IMR-90 (cell line): Measurements from ENCODE around the gene TSHZ3. TPM values are rescaled to one million over a fixed set of nuclear protein-coding genes. Genes with fewer than 3 reads are reported as not detected.

ENCODE experiments used
- ATAC-seq: fragments of 200-7000 bp; cut with Tn5 transposase; 2 replicates; pipeline ENCODE4 v1.9.1; 2020; ENCODE audit warnings: low read depth, mild to moderate bottlenecking, moderate library complexity
- BruUV-seq: library from RNA; stranded (reverse); fragments of 400-500 nt; replicated peaks from 2 replicates; lab custom pipeline; 2021; lab: Mats Ljungman, UMichigan
- CTCF ChIA-PET: fragments of 300-600 bp; formaldehyde crosslinking; extraction: SDS; loops from one replicate; lab custom pipeline; 2021; ENCODE audit warnings: antibody characterized with exemption; lab: Yijun Ruan, JAX
- POLR2A ChIA-PET: fragments of 300-600 bp; sonication (Branson Sonifier 250); formaldehyde crosslinking; loops from one replicate; lab custom pipeline; 2022; ENCODE audit warnings: antibody characterized with exemption; ENCODE audit not compliant: unreplicated experiment; lab: Charles Lee
- DNase-seq: peaks from one replicate; pipeline ENCODE4 v3.0.0; 2013
- H2AFZ ChIP-seq: replicated peaks from 2 replicates; pipeline ENCODE3; 2013; ENCODE audit warnings: low read length, mild to moderate bottlenecking; ENCODE audit not compliant: poor library complexity
- H2AK5ac ChIP-seq: 2 replicates; pipeline ENCODE4 v1.6.1; 2013; ENCODE audit warnings: low read depth, low read length, inconsistent platforms
- H2AK9ac ChIP-seq: replicated peaks from 2 replicates; pipeline ENCODE3; 2013; ENCODE audit warnings: mild to moderate bottlenecking, low read depth, low read length, moderate library complexity; ENCODE audit not compliant: poor library complexity
- H2BK120ac ChIP-seq: 2 replicates; pipeline ENCODE4 v1.6.1; 2013; ENCODE audit warnings: low read depth, low read length, inconsistent platforms
- H2BK15ac ChIP-seq: 3 replicates; pipeline ENCODE4 v1.6.1; 2013; ENCODE audit warnings: low read depth, low read length, inconsistent platforms
- H2BK20ac ChIP-seq: 2 replicates; pipeline ENCODE4 v1.6.1; 2013; ENCODE audit warnings: low read depth, mild to moderate bottlenecking, inconsistent platforms, low read length, moderate library complexity
- H2BK5ac ChIP-seq: 2 replicates; pipeline ENCODE4 v1.6.1; 2013; ENCODE audit warnings: mild to moderate bottlenecking, low read depth, low read length, inconsistent platforms; ENCODE audit not compliant: poor library complexity, severe bottlenecking
- H3K14ac ChIP-seq: replicated peaks from 2 replicates; pipeline ENCODE4 v1.6.1; 2013; ENCODE audit warnings: low read depth, low read length, inconsistent platforms
- H3K18ac ChIP-seq: 2 replicates; pipeline ENCODE4 v1.6.1; 2013; ENCODE audit warnings: low read depth, low read length, control low read depth
- H3K23ac ChIP-seq: 2 replicates; pipeline ENCODE4 v1.6.1; 2013; ENCODE audit warnings: low read depth, low read length, inconsistent platforms
- H3K27ac ChIP-seq: 2 replicates; pipeline ENCODE4 v1.5.1; 2013; ENCODE audit warnings: mild to moderate bottlenecking, control low read depth, low read length; ENCODE audit not compliant: insufficient read depth
- H3K27me3 ChIP-seq: 2 replicates; pipeline ENCODE4 v1.6.1; 2013; ENCODE audit warnings: low read length; ENCODE audit not compliant: control insufficient read depth, insufficient read depth
- H3K36me3 ChIP-seq: 2 replicates; pipeline ENCODE4 v1.6.1; 2013; ENCODE audit warnings: low read length, mixed read lengths; ENCODE audit not compliant: control insufficient read depth, insufficient read depth
- H3K4ac ChIP-seq: 2 replicates; pipeline ENCODE4 v1.6.1; 2013; ENCODE audit warnings: low read depth, low read length, inconsistent platforms
- H3K4me1 ChIP-seq: 2 replicates; pipeline ENCODE4 v1.6.1; 2013; ENCODE audit warnings: low read length, mixed read lengths; ENCODE audit not compliant: control insufficient read depth, insufficient read depth
- H3K4me2 ChIP-seq: 2 replicates; pipeline ENCODE4 v1.6.1; 2013; ENCODE audit warnings: low read depth, mild to moderate bottlenecking, control low read depth, low read length, moderate library complexity
- H3K4me3 ChIP-seq: 2 replicates; pipeline ENCODE4 v1.5.1; 2013; ENCODE audit warnings: low read depth, mild to moderate bottlenecking, control low read depth, low read length, moderate library complexity; ENCODE audit not compliant: insufficient read depth
- H3K56ac ChIP-seq: 2 replicates; pipeline ENCODE4 v1.6.1; 2013; ENCODE audit warnings: low read length, inconsistent platforms; ENCODE audit not compliant: insufficient read depth; ENCODE audit errors: extremely low read depth
- H3K79me1 ChIP-seq, 2 experiments: 2 replicates each; pipeline ENCODE4 v1.6.1; 2013; ENCODE audit warnings: low read length in 2 of 2, inconsistent platforms in 1 of 2, low read depth in 1 of 2
- H3K9ac ChIP-seq: 2 replicates; pipeline ENCODE4 v1.6.1; 2013; ENCODE audit warnings: low read depth, low read length, control low read depth
- H3K9me1 ChIP-seq: 2 replicates; pipeline ENCODE4 v1.6.1; 2013; ENCODE audit warnings: low read length, inconsistent platforms; ENCODE audit not compliant: insufficient read depth
- H3K9me3 ChIP-seq: 2 replicates; pipeline ENCODE4 v1.6.1; 2013; ENCODE audit warnings: low read length; ENCODE audit not compliant: control insufficient read depth, insufficient read depth
- H4K20me1 ChIP-seq: 2 replicates; pipeline ENCODE4 v1.6.1; 2013; ENCODE audit warnings: low read length, inconsistent platforms; ENCODE audit not compliant: insufficient read depth
- H4K5ac ChIP-seq: 2 replicates; pipeline ENCODE4 v1.6.1; 2013; ENCODE audit warnings: mild to moderate bottlenecking, low read depth, low read length, control low read depth
- H4K8ac ChIP-seq, 2 experiments: 2 replicates each; pipeline ENCODE4 v1.6.1; 2013; ENCODE audit warnings: low read depth in 2 of 2, low read length in 2 of 2, control low read depth in 1 of 2, inconsistent platforms in 1 of 2
- H4K91ac ChIP-seq: 2 replicates; pipeline ENCODE4 v1.6.1; 2013; ENCODE audit warnings: low read depth, low read length, inconsistent platforms; ENCODE audit not compliant: insufficient read depth
- CEBPB ChIP-seq: IDR thresholded peaks from 2 replicates; pipeline ENCODE4 v1.6.1; 2012; ENCODE audit warnings: low read depth, low read length, improper control_type of control experiment
- CHD1 ChIP-seq: IDR thresholded peaks from 2 replicates; pipeline ENCODE4 v1.6.1; 2012; ENCODE audit warnings: low read depth, low read length, improper control_type of control experiment
- MAFK ChIP-seq: IDR thresholded peaks from 2 replicates; pipeline ENCODE4 v1.6.1; 2012; ENCODE audit warnings: low read depth, low read length, improper control_type of control experiment
- RAD21 ChIP-seq: IDR thresholded peaks from 2 replicates; pipeline ENCODE4 v1.6.1; 2012; ENCODE audit warnings: low read length, improper control_type of control experiment
- RCOR1 ChIP-seq: IDR thresholded peaks from 2 replicates; pipeline ENCODE4 v1.6.1; 2012; ENCODE audit warnings: mild to moderate bottlenecking, low read length, improper control_type of control experiment; ENCODE audit not compliant: insufficient replicate concordance
- SMC3 ChIP-seq: fragments of 150-350 bp; IDR thresholded peaks from 2 replicates; pipeline ENCODE4 v1.6.1; 2016; ENCODE audit warnings: low read depth, mild to moderate bottlenecking, antibody characterized with exemption, low read length, moderate library complexity
- WGBS, 2 experiments: methylation state at CpG; one replicate each; pipeline versions ENCODE4 v1.1.5 to v1.1.7; 2013; ENCODE audit warnings: missing lambda C conversion rate in 2 of 2; ENCODE audit not compliant: insufficient read length in 1 of 2; ENCODE audit errors: extremely low coverage in 2 of 2; 5-methylcytosine and 5-hydroxymethylcytosine counted together
- dilution Hi-C: fragments of 300-500 bp; cut with HindIII; formaldehyde crosslinking; loops from one replicate; pipeline ENCODE4 v1.14.3; 2018; ENCODE audit warnings: low sequenced_read_pairs; ENCODE audit not compliant: unreplicated experiment
- in situ Hi-C: fragments of 300-500 bp; cut with MboI; formaldehyde crosslinking; loops from 3 replicates; pipeline ENCODE4 v1.14.3; 2019; ENCODE audit warnings: low sequenced_read_pairs, inconsistent platforms, mixed read lengths
- intact Hi-C: fragments of 100-400 bp; cut with micrococcal nuclease; formaldehyde crosslinking; loops from 2 replicates; pipeline ENCODE4 v1.10.0; 2022
- polyA plus RNA-seq, 3 experiments: library from polyadenylated mRNA; depleted of rRNA; stranded (reverse); fragments of >200 nt; gene quantifications; 2 replicates each; pipeline ENCODE4 v1.2.3, GENCODE V29; 2012; ENCODE audit warnings: low replicate concordance in 1 of 3
- total RNA-seq: library from RNA; depleted of rRNA; stranded (reverse); fragments of >200 nt; gene quantifications from 2 replicates; pipeline ENCODE4 v1.2.3, GENCODE V29; 2012

The TSHZ3 gene
- total and polyA plus RNA-seq, 2 of the 4 experiments (the other 2 are of a cell fraction) = 8.1 to 13.0 TPM

- Histone ChIP-seq H2BK5ac (no peak overlapping the region), H3K9me3 (no peaks in the 10 kb centered on the region), H2AFZ (no peak overlapping the region), H2BK120ac (no peak overlapping the region), H2BK15ac (no peak overlapping the region), H3K23ac (no peak overlapping the region), H2BK20ac (no peak overlapping the region), H3K56ac (no peak overlapping the region), H3K4ac (no peak overlapping the region), H3K79me1 (peaks cover 65 to 81% of the 10 kb centered on the region in 2 experiments), H3K27me3 (no peaks in the 10 kb centered on the region), H3K4me3 (no peak overlapping the region), H3K4me1 (peaks cover 3% of the 10 kb centered on the region; the same call in 1 of the 2 replicates), H4K20me1 (peaks cover 35% of the 10 kb centered on the region), H3K27ac (no peak overlapping the region), H3K18ac (no peak overlapping the region), H4K91ac (no peak overlapping the region), H3K14ac (no peak overlapping the region), H3K9ac (no peak overlapping the region), H3K4me2 (no peak overlapping the region), H2AK9ac (no peak overlapping the region), H3K9me1 (peaks cover 23% of the 10 kb centered on the region), H3K36me3 (peaks cover 50% of the 10 kb centered on the region), H4K8ac (no peak overlapping the region), H4K5ac (no peak overlapping the region), H2AK5ac (no peak overlapping the region)
- DNase-seq = no peak
- TF ChIP-seq RCOR1 (no peak), CHD1 (no peak), CEBPB (no peak), SMC3 (no peak), RAD21 (no peak), MAFK (no peak)
- 88% methylated on average over 5 of the region's 17 CpGs; no CpG with 5 or more reads in 1 of the 2 experiments for WGBS, 2 experiments
- no peak for ATAC-seq
- in situ Hi-C loops = no loop called here
- intact Hi-C loops = no loop called here
- CTCF ChIA-PET = no interaction called here
- dilution Hi-C loops = no loop called here
- POLR2A ChIA-PET = no interaction called here
- no TSS peak for BruUV-seq
These were observed 71.7 kb downstream of the TSHZ3 start for GRCh38 chr19:31277516-31277915.
